Skeletal muscle cell (primary cell): ENCODE measurements around the gene IDUA.

Experiments
- DNase-seq: peaks from one replicate; pipeline ENCODE4 v3.0.0-alpha.2; 2010; ENCODE audit warnings: low read depth
- H3K4me3 ChIP-seq: 2 replicates; pipeline ENCODE4 v1.5.1; 2011; ENCODE audit warnings: low read depth, mild to moderate bottlenecking, control low read depth, low read length, moderate library complexity

Gene IDUA

GRCh38 chr4:982814-983213, 4.0 kb upstream of the IDUA start:
- H3K4me3 ChIP-seq, result no peak overlapping the region
- DNase-seq, result no peak

GRCh38 chr4:984336-985054, 2.3 kb upstream of the IDUA start:
- DNase-seq, result no peak
- H3K4me3 ChIP-seq, result peak overlapping the region; percentile 20

DNA sequence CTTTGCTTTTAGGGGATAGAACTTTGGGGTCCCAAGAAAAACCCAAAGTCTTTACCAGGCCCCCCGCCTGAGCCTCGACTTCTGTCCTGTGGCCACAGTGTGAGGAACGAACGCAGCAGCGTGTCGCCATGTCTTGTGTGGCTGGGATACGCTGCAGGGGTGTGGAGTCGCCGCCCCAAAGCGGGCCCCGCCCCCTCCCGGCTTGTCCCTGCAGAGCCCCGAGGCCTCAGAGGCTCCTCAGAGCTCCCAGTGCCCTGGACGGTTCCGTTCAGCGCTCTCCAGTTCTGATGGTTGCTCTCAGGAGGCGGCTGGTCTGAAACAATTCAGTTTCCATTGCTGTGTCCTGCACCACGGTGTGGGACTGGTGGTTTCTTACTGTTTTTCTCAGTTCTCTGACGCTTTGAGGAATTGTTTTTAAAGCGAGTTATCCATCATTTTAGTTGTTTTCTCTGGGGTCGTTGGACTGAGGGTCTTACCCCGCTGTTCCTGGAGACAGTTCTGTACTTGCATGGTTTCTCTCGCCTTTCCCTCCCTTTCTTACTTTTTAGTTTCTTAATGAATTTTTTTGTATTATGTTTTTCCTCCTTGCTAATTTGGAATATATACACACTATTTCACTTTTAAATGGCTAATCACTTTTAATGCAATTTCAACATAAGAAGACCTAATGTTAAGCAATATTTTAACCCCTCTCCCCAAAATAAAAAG, 1.6 kb upstream of the IDUA start:
- no peak for DNase-seq
- H3K4me3 ChIP-seq, result peak overlapping the region; percentile 20

GRCh38 chr4:986428-986878, 391 bp upstream of the IDUA start:
- H3K4me3 ChIP-seq, result peak overlapping the region; percentile 68
- no peak for DNase-seq

- peak overlapping the region; percentile 68 for H3K4me3 ChIP-seq
- no peak for DNase-seq
Measured at GRCh38 chr4:987624-988513, 1.0 kb downstream of the IDUA start.

DNA sequence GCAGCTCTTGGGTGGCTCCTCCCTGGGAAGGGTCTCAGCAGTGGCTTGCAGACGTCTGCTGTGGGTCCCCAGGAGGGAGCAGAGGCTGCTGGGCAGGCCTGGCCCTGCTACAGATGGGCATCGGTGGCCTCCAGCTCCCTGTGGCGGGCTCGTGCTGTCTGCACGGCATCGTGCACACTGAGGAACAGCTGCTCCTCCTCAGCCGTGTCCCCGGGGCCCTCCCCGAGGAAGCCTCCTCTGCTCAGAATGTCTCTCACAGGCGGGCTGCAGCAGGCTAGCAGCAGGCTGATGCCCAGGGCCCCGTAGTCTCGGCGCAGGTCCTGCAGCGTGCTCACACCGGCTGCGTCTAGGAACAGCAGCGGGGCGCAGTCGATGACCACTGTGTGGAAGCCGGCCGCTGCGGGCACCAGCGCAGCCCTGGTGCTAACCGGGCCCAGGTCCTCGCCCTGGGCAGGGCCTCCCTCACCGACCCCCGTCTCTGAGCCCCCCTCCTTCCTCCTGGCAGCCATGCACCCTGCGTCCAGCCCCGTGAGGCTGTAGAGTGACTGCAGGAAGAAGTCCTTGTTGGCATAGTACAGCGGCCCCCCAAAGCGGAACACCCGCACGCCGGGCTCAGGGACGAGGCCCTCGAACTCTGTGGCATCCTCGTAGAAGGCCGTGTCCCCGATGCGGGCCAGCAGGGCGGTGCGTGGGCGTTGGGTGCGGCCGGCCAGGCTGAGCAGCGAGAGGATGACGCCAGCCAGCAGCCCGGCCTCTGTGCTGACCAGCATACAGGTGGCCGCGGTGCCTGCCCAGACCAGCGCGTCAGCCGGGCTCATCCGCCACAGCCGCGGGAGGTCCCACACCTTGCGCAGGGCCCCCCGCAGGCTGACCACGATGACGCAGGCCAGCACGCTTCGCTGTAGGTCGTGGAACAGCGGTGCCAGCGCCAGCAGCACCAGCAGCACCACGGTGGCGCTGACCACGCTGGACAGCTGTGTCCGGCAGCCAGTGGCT, 2.2 kb downstream of the IDUA start:
- no peak for DNase-seq
- no peak overlapping the region for H3K4me3 ChIP-seq

DNA sequence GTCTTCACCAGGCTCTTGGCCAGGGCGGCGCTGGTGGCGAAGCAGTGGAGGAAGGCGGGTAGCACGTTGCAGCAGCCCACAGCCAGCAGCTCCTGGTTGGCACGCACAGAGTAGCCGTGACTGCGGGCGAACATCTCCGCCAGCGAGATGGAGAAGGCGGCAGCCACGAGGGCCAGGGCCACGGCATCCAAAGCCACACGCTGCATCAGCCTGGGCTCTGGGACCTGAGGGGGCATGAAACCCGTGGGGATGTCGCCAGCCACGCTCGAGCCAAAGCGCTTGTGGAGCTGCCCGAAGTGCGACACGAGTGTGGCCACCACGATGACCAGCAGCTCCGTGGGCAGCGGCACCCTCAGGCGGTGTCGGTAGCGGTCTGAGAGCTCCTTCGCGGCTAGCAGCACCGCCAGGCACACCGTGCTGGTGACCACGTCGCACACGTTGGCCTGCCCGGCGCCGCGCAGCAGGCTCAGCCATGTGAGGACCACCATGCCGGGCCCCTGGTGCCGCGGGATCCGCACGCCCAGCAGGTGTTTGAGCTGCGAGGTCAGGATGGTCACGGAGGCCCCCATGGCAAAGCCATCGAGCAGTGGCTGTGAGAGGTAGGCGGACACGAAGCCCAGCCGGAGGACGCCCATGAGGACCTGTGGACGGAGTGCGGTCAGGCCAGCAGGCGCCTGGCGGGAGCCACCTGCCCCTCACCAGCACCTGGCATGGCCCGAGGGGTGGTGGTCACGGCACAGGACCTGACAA, 3.1 kb downstream of the IDUA start:
- H3K4me3 ChIP-seq, result no peak overlapping the region

GRCh38 chr4:990746-991367, 4.0 kb downstream of the IDUA start:
- H3K4me3 ChIP-seq, result no peak overlapping the region
- DNase-seq, result no peak

More for the DNA sequence above, 3.1 kb downstream of the IDUA start:
- DNase-seq, result no peak

- no peak for DNase-seq
- H3K4me3 ChIP-seq, result no peak overlapping the region
Measured at GRCh38 chr4:991451-992296, 4.8 kb downstream of the IDUA start.

DNA sequence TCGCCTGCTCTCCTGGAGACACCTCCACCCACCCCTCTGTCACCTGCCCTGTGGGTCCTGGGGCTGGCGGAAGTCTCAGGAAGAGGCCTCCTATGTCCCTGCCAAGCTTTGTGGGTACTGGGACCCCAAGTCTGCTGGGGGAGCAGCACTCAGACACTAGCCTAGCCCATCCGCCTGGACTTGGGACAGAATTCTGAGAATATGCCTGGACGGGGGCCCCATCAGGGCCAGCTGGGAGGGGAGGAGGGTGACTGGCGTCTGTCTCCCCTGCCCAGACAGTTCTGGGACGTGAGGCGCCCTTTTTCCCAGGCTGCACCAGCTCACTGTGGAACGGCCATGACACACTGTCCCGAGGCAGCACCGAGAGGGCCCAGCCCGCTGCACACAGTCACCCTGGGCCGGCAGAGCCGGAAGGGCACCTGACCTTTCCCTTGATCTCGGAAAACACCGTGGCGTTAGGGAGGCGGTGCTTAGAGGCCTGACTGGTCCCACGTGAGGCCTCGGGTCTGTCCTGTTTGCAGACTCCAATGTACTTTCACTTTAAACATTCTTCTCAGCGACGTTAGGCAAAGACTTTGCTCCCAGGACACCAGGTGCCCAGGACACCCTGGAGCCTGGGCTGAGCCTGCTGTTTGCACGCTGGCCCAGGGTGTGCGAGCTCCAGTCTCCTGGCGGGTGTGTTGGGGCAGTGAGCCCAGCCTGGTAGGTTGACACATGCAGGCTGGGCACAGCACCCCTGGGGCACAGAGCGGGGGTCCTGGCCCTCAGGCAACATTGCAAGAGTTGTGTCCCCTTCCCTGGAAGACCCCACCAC, 5.7 kb downstream of the IDUA start:
- no peak overlapping the region for H3K4me3 ChIP-seq
- DNase-seq, result no peak

GRCh38 chr4:993111-994029, 6.5 kb downstream of the IDUA start, which contains the start of gene SLC26A1:
Gene SLC26A1 (minus strand): TSS chr4:993404. CDS start chr4:991703, 1,701 bp downstream.
- no peak within 1 kb of the TSS for H3K4me3 ChIP-seq
- DNase-seq, result no peak

DNA sequence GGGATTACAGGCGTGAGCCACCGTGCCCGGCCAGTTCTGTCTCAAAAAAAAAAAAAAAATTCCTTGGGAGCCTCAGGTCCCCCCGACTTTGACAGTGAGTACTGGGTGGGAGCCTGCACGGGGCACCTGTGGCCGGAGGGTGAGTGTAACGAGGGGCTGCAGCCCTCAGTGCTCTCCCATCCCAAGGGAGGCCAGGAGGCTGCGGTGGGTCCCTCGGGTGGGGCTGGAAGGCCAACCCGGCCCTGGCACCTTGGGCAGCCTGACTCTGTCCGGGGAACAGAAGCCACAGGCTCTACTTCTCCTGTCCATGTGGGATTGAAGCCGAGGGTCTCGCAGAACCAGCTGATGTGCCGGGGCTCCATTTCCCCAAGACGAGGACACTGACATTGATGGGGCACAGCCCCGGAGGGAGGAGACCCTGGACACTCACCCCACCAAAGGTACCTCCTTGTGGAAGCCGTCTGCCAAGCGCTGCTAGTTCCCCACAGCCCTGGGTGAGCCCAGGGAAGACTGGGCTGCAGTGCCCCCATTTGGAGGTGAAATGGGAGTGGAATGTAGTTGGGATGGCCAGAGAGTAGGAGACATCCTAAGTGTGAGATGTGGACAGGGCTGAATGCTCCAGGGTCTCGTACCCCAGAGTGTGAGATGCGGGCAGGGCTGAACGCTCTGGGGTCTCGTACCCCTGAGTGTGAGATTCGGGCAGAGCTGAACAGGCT, 8.6 kb downstream of the IDUA start:
- DNase-seq, result no peak
- H3K4me3 ChIP-seq, result no peak overlapping the region

DNA sequence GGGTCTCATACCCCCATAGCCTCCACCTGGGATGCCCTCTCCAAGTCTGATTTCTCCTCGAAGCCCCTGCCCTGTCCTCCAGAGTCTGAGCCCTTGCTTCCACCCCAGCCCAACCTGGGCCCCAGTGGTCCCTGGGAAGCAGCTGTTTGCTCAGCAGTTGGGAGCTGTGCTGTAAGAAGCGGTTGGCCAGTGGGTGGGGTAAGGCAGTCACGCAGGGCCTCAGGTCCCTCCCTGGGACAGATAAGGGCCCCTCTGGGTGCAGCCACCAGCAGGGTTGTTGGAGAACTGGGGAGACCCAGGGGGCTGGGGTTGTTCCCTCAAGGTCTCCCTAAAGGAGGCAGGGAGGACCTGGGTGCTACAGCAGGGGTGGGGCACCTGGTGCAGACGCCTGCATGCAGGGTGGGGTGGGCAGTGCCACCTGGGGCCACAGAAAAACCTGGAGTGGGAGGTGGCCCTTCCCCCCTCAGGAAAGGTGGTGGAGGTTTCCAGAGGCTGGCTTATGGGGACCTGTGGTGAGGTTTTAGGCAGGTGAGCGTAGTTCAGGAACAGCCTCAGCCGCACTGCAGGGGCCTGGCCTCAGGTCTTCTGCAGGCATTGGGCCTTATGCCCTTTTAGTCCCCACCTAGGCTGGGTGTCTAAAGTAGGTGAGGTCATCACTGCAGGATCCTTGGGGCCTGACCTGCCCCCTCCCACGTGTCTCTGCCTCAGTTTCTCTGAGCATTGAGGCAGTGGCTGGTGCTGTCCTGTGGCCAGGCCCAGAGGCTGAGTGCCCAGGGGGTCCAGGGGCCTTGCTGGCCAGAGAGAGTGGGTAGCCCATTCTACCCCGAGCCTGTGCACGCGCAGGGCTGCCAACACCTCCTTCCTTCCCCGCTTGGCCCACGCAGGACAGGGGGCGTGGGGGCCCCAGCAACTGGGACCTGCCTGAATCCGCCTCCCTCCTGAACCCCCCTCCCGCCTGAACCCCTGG, 9.5 kb downstream of the IDUA start:
- H3K4me3 ChIP-seq, result no peak overlapping the region
- no peak for DNase-seq
